H1 (cell line): ENCODE results near the gene GGA1. TPM values are rescaled to one million over a fixed set of nuclear protein-coding genes. Genes with fewer than 3 reads are reported as not detected.

Experiments used
- CTCF ChIA-PET: fragments of 300-600 bp; sonication (Branson Sonifier 250); formaldehyde crosslinking; loops from one replicate; lab custom pipeline; 2021; ENCODE audit not compliant: partially characterized antibody; lab: Charles Lee
- POLR2A ChIA-PET: fragments of 300-600 bp; sonication (Branson Sonifier 250); formaldehyde crosslinking; loops from one replicate; lab custom pipeline; 2021; ENCODE audit warnings: inconsistent platforms; ENCODE audit not compliant: partially characterized antibody; lab: Charles Lee
- DNase-seq, 2 experiments: peaks; one replicate each; pipeline versions ENCODE4 v3.0.0 to v3.0.0-alpha.2; 2010 to 2022; ENCODE audit warnings: low spot score in 2 of 2, low read depth in 1 of 2, mixed read lengths in 1 of 2
- FAIRE-seq: peaks from 2 replicates; lab custom pipeline; 2011; peaks lifted over from hg19 to GRCh38; lab: Jason Lieb, UNC
- H2AFZ ChIP-seq: 2 replicates; pipeline ENCODE4 v1.8.1; 2012; ENCODE audit warnings: low read length, inconsistent platforms
- H2AK5ac ChIP-seq: 2 replicates; pipeline ENCODE4 v1.6.1; 2013; ENCODE audit warnings: low read depth, low read length
- H2BK120ac ChIP-seq: replicated peaks from 2 replicates; pipeline ENCODE3; 2013; ENCODE audit warnings: low read depth, low read length, inconsistent platforms
- H2BK12ac ChIP-seq: 2 replicates; pipeline ENCODE4 v1.6.1; 2013; ENCODE audit warnings: low read depth, low read length
- H2BK15ac ChIP-seq: 2 replicates; pipeline ENCODE4 v1.6.1; 2013; ENCODE audit warnings: low read length
- H2BK20ac ChIP-seq: 2 replicates; pipeline ENCODE4 v1.6.1; 2013; ENCODE audit warnings: low read length
- H2BK5ac ChIP-seq: 2 replicates; pipeline ENCODE4 v1.6.1; 2013; ENCODE audit warnings: low read depth, low read length
- H3K14ac ChIP-seq: 2 replicates; pipeline ENCODE4 v1.6.1; 2013; ENCODE audit warnings: inconsistent platforms; ENCODE audit not compliant: insufficient read length
- H3K18ac ChIP-seq: 2 replicates; pipeline ENCODE4 v1.6.1; 2013; ENCODE audit warnings: low read length; ENCODE audit errors: extremely low read depth
- H3K23ac ChIP-seq: 2 replicates; pipeline ENCODE4 v1.6.1; 2013; ENCODE audit warnings: inconsistent platforms; ENCODE audit not compliant: insufficient read length
- H3K23me2 ChIP-seq: 2 replicates; pipeline ENCODE4 v1.6.1; 2013; ENCODE audit warnings: low read depth, low read length
- H3K27ac ChIP-seq: 2 replicates; pipeline ENCODE4 v1.6.1; 2011; ENCODE audit warnings: low read depth, low read length, inconsistent platforms
- H3K27me3 ChIP-seq, 4 experiments: replicated peaks in 1 of 4; 1 replicate in 1 of 4; 2 replicates in 3 of 4; pipeline versions ENCODE4 v1.6.1 to v1.8.1; 2011 to 2013; ENCODE audit warnings: low read length in 3 of 4, mild to moderate bottlenecking in 3 of 4, inconsistent platforms in 2 of 4, mixed read lengths in 2 of 4, moderate library complexity in 1 of 4; ENCODE audit not compliant: control insufficient read depth in 3 of 4, insufficient read depth in 3 of 4; ENCODE audit errors: extremely low read depth in 1 of 4
- H3K36me3 ChIP-seq, 4 experiments: 2 replicates each; pipeline versions ENCODE4 v1.6.1 to v1.8.1; 2011 to 2013; ENCODE audit warnings: mild to moderate bottlenecking in 4 of 4, low read length in 3 of 4, moderate library complexity in 2 of 4, control low read depth in 1 of 4, inconsistent platforms in 1 of 4; ENCODE audit not compliant: insufficient read depth in 4 of 4, control insufficient read depth in 2 of 4
- H3K4ac ChIP-seq: replicated peaks from 2 replicates; pipeline ENCODE3; 2013; ENCODE audit warnings: low read length, low read depth, mixed read lengths, inconsistent platforms; ENCODE audit not compliant: insufficient read length
- H3K4me1 ChIP-seq, 4 experiments: replicated peaks in 1 of 4; 1 replicate in 1 of 4; 2 replicates in 3 of 4; pipeline versions ENCODE4 v1.6.1 to v1.8.1; 2011 to 2013; ENCODE audit warnings: low read length in 3 of 4, inconsistent platforms in 2 of 4, mixed read lengths in 1 of 4; ENCODE audit not compliant: insufficient read depth in 4 of 4, control insufficient read depth in 3 of 4
- H3K4me2 ChIP-seq, 2 experiments: 2 replicates each; pipeline versions ENCODE4 v1.6.1 to v1.8.1; 2011 to 2013; ENCODE audit warnings: low read depth in 2 of 2, low read length in 2 of 2, control low read depth in 1 of 2, inconsistent platforms in 1 of 2, mild to moderate bottlenecking in 1 of 2; ENCODE audit not compliant: insufficient read depth in 1 of 2
- H3K4me3 ChIP-seq, 4 experiments: fragments of 200-600, 300-600 bp in 1 of 4; sonication (generic), shearing (Covaris generic), sonication (Bioruptor Twin) in 1 of 4; 2 replicates each; pipeline versions ENCODE4 v1.5.1 to v1.8.1; 2011 to 2016; ENCODE audit warnings: low read length in 4 of 4, low read depth in 3 of 4, control low read depth in 2 of 4, inconsistent platforms in 2 of 4, mild to moderate bottlenecking in 2 of 4, mixed read lengths in 1 of 4, moderate library complexity in 1 of 4; ENCODE audit not compliant: insufficient read depth in 2 of 4; ENCODE audit errors: extremely low read depth in 1 of 4
- H3K56ac ChIP-seq: replicated peaks from 2 replicates; pipeline ENCODE3; 2013; ENCODE audit warnings: low read depth, mild to moderate bottlenecking, mixed read lengths, low read length, inconsistent platforms; ENCODE audit not compliant: insufficient read length
- H3K79me1 ChIP-seq: 2 replicates; pipeline ENCODE4 v1.6.1; 2013; ENCODE audit warnings: low read depth, low read length, control low read depth
- H3K79me2 ChIP-seq, 2 experiments: 2 replicates each; pipeline versions ENCODE4 v1.6.1 to v1.8.1; 2012 to 2013; ENCODE audit warnings: low read length in 2 of 2, mild to moderate bottlenecking in 2 of 2, inconsistent platforms in 1 of 2; ENCODE audit not compliant: insufficient read depth in 2 of 2, control insufficient read depth in 1 of 2
- H3K9ac ChIP-seq, 4 experiments: replicated peaks in 1 of 4; 1 replicate in 1 of 4; 2 replicates in 3 of 4; pipeline versions ENCODE4 v1.6.1 to v1.8.1; 2011 to 2013; ENCODE audit warnings: low read depth in 3 of 4, low read length in 3 of 4, control low read depth in 2 of 4, mild to moderate bottlenecking in 2 of 4, moderate library complexity in 2 of 4, inconsistent platforms in 1 of 4; ENCODE audit errors: extremely low read depth in 1 of 4
- H3K9me3 ChIP-seq, 2 experiments: 2 replicates each; pipeline versions ENCODE4 v1.6.1 to v1.8.1; 2012 to 2013; ENCODE audit warnings: mild to moderate bottlenecking in 2 of 2, moderate library complexity in 2 of 2, control low read depth in 1 of 2, inconsistent platforms in 1 of 2, low read depth in 1 of 2, low read length in 1 of 2, mixed read lengths in 1 of 2; ENCODE audit not compliant: insufficient read depth in 2 of 2
- H4K20me1 ChIP-seq, 2 experiments: replicated peaks in 1 of 2; 2 replicates each; pipeline versions ENCODE3 to v1.8.1; 2011 to 2013; ENCODE audit warnings: inconsistent platforms in 2 of 2, low read length in 2 of 2, mild to moderate bottlenecking in 1 of 2; ENCODE audit not compliant: insufficient read depth in 2 of 2, control insufficient read depth in 1 of 2
- H4K5ac ChIP-seq: 2 replicates; pipeline ENCODE4 v1.6.1; 2013; ENCODE audit warnings: low read length, low read depth, mixed read lengths, inconsistent platforms; ENCODE audit not compliant: insufficient read length
- H4K8ac ChIP-seq: 2 replicates; pipeline ENCODE4 v1.8.0; 2013; ENCODE audit warnings: mild to moderate bottlenecking, moderate library complexity, low read length, inconsistent platforms; ENCODE audit not compliant: insufficient read depth; ENCODE audit errors: extremely low read depth
- H4K91ac ChIP-seq: replicated peaks from 2 replicates; pipeline ENCODE3; 2013; ENCODE audit warnings: low read length, mixed read lengths, inconsistent platforms; ENCODE audit not compliant: insufficient read length
- CREB1 ChIP-seq: IDR thresholded peaks from 2 replicates; pipeline ENCODE4 v1.6.1; 2012; ENCODE audit warnings: inconsistent platforms
- HDAC2 ChIP-seq, 2 experiments: fragments of 300-600 bp in 1 of 2; sonication (generic) in 1 of 2; IDR thresholded peaks; 2 replicates each; pipeline ENCODE4 v1.6.1; 2011 to 2012; ENCODE audit warnings: low read depth in 2 of 2, low read length in 2 of 2, mild to moderate bottlenecking in 2 of 2, moderate library complexity in 2 of 2, borderline replicate concordance in 1 of 2, inconsistent platforms in 1 of 2
- MAFK ChIP-seq: IDR thresholded peaks from 2 replicates; pipeline ENCODE4 v1.6.1; 2012; ENCODE audit warnings: low read depth, mild to moderate bottlenecking, improper control_type of control experiment, low read length
- NANOG ChIP-seq: IDR thresholded peaks from 2 replicates; pipeline ENCODE4 v1.6.1; 2011; ENCODE audit warnings: low read length, low read depth, mild to moderate bottlenecking, inconsistent platforms; ENCODE audit not compliant: insufficient read depth, poor library complexity, severe bottlenecking
- NRF1 ChIP-seq: IDR thresholded peaks from 2 replicates; pipeline ENCODE4 v1.6.1; 2011; ENCODE audit warnings: mild to moderate bottlenecking, low read depth, low read length, improper control_type of control experiment
- RBBP5 ChIP-seq: IDR thresholded peaks from 2 replicates; pipeline ENCODE4 v1.7.1; 2012; ENCODE audit warnings: low read depth, mild to moderate bottlenecking, inconsistent platforms, low read length, moderate library complexity, borderline replicate concordance
- SIN3A ChIP-seq, 2 experiments: IDR thresholded peaks in 1 of 2; conservative IDR thresholded peaks in 1 of 2; 2 replicates each; pipeline ENCODE4 v1.6.1; 2011 to 2012; ENCODE audit warnings: low read length in 2 of 2, improper control_type of control experiment in 1 of 2, low read depth in 1 of 2, mild to moderate bottlenecking in 1 of 2
- SIX5 ChIP-seq: IDR thresholded peaks from 2 replicates; pipeline ENCODE4 v1.6.1; 2011; ENCODE audit warnings: mild to moderate bottlenecking, low read depth, low read length
- TEAD4 ChIP-seq: IDR thresholded peaks from 2 replicates; pipeline ENCODE4 v1.6.1; 2012; ENCODE audit warnings: low read depth, low read length, inconsistent platforms, mixed read lengths
- WGBS, 2 experiments: shearing (Covaris generic) in 1 of 2; methylation state at CpG; one replicate each; pipeline versions ENCODE4 v1.1.6 to v1.1.7; 2013 to 2015; ENCODE audit warnings: low lambda C conversion rate in 2 of 2, mixed read lengths in 2 of 2, inconsistent platforms in 1 of 2, low coverage in 1 of 2, missing lambda C conversion rate in 1 of 2; ENCODE audit not compliant: insufficient replicate concordance in 2 of 2, insufficient coverage in 1 of 2, insufficient read length in 1 of 2; ENCODE audit errors: extremely low coverage in 1 of 2, missing lambda C conversion rate in 1 of 2; 5-methylcytosine and 5-hydroxymethylcytosine counted together
- polyA plus RNA-seq, 7 experiments: library from polyadenylated mRNA; depleted of rRNA in 3 of 7; stranded (reverse) in 5 of 7; unstranded in 2 of 7; fragments of >200 nt in 5 of 7; fragments of 200-250 nt in 2 of 7; gene quantifications; 1 replicate in 5 of 7; 2 replicates in 1 of 7; 4 replicates in 1 of 7; pipeline versions ENCODE4 v1.2.1 to v1.2.3, GENCODE V29; 2011 to 2013; ENCODE audit warnings: missing spikeins in 2 of 7, mixed read lengths in 2 of 7
- total RNA-seq: library from RNA; stranded (reverse); fragmentation: NEBNext Ultra II Directional; extraction: Animal tissue kit (Norgen Biotek cat#: 25700); gene quantifications from 2 replicates; pipeline ENCODE4 v1.2.1, GENCODE V29; 2021

The GGA1 gene
- total and polyA plus RNA-seq, 2 of the 8 experiments (the other 6 are each of a cell fraction or from before 2014, with no cell fraction given): 49.3 to 57.2 TPM

- Histone ChIP-seq H3K4me2 (no peak overlapping the region), H2BK5ac (no peak overlapping the region), H4K8ac (no peak overlapping the region), H3K9ac (no peak overlapping the region), H2AK5ac (no peak overlapping the region), H3K79me1 (0 out of 2 replicates have a peak, but pooled peaks cover under 1% of the 10 kb centered on the region), H3K9me3 (no peaks in the 10 kb centered on the region), H2BK20ac (no peak overlapping the region), H3K27me3 (no peaks in the 10 kb centered on the region), H4K91ac (no peak overlapping the region), H3K4me3 (no peak overlapping the region), H3K23ac (no peak overlapping the region), H4K20me1 (peaks cover 0 to 2% of the 10 kb centered on the region in 2 experiments), H3K56ac (no peak overlapping the region), H3K4me1 (peaks cover 5 to 21% (median 16%) of the 10 kb centered on the region in 4 experiments), H3K14ac (no peak overlapping the region), H2BK12ac (no peak overlapping the region), H2BK120ac (no peak overlapping the region), H3K79me2 (no peaks in the 10 kb centered on the region), H2AFZ (no peak overlapping the region), H3K23me2 (no peaks in the 10 kb centered on the region), H3K36me3 (peaks cover 0 to 6% (median 2%) of the 10 kb centered on the region in 4 experiments; a peak in 3 of 8 replicates), H3K4ac (no peak overlapping the region), H3K27ac (no peak overlapping the region), H4K5ac (no peak overlapping the region), H2BK15ac (no peak overlapping the region), H3K18ac (no peak overlapping the region)
- FAIRE-seq (no peak), DNase-seq (no peak)
- ChIA-PET POLR2A (interaction anchor here (0.8 to 1.8 kb wide), 5 partner anchors 8 to 47 kb away, joined by 3 to 7 read pairs (median 4); partner anchors contain the start of gene GGA1), CTCF (interaction anchor here (1.0 to 11.1 kb wide), 5 partner anchors 8 to 763 kb away, joined by 4 to 140 read pairs (median 9); no protein-coding TSS in a partner anchor)
- TF ChIP-seq CREB1: no peak
- no peak for TF ChIP-seq NANOG
- no peak for TF ChIP-seq TEAD4
- no peak for TF ChIP-seq NRF1
- no peak for TF ChIP-seq SIN3A (conservative IDR thresholded peaks at IDR 0.05 in 1 of 2, IDR thresholded peaks at IDR 0.05 in 1 of 2; ENCODE audit: low read depth in 1 of 2, low read length in 2 of 2)
- no peak for TF ChIP-seq HDAC2 (IDR thresholded peaks at IDR 0.05; ENCODE audit: borderline replicate concordance in 1 of 2, low read depth in 2 of 2, low read length in 2 of 2)
- TF ChIP-seq SIX5: no peak
- no peak for TF ChIP-seq RBBP5
- TF ChIP-seq MAFK: no peak
- 87% methylated on average over 8 of the region's 10 CpGs; no CpG with 5 or more reads in 1 of the 2 experiments for WGBS, 2 experiments
These were observed 21.3 kb downstream of the GGA1 start for GRCh38 chr22:37629928-37630327.
